Measurements from ENCODE around the gene PERCC1. TPM values are rescaled to one million over a fixed set of nuclear protein-coding genes. Genes with fewer than 3 reads are reported as not detected.

PERCC1 gene
- total and polyA plus RNA-seq, 9 of the 15 experiments (the other 6 are each of a cell fraction or from before 2014, with no cell fraction given) = not detected

DNA sequence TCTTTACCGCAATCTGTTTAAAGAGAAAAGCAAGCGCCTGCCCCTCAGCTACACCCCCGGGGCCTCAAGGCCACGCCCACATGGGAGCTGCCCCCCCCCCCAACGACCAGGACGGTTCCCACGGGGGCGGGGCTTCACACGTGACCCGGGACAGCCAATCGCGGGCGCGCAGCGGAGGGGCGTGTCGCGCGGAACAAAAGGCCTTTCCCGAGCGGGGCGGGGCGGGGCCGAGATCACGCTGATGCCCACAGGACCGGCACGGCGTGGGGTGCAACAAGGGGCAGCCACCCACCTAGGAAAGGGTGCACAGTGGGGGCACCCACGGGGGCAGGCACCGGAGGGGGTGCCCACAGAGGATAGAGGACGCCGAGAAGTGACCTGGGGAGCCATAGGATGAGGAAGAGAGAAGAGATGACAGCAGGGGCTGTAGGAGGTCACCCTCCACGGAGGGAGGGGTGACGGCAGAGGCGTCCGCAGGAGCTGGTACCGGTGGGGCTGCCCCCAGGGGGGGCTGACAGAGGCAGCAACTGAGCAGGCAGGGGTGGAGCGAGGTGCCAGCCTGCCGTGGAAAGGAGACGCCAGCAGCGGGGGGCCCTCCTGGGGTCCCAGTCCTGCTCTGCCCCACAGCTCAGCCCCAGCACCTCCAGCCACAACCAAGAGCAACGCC lies 22.6 kb upstream of the PERCC1 start (continued):
- TF ChIP-seq, protein P1, sequence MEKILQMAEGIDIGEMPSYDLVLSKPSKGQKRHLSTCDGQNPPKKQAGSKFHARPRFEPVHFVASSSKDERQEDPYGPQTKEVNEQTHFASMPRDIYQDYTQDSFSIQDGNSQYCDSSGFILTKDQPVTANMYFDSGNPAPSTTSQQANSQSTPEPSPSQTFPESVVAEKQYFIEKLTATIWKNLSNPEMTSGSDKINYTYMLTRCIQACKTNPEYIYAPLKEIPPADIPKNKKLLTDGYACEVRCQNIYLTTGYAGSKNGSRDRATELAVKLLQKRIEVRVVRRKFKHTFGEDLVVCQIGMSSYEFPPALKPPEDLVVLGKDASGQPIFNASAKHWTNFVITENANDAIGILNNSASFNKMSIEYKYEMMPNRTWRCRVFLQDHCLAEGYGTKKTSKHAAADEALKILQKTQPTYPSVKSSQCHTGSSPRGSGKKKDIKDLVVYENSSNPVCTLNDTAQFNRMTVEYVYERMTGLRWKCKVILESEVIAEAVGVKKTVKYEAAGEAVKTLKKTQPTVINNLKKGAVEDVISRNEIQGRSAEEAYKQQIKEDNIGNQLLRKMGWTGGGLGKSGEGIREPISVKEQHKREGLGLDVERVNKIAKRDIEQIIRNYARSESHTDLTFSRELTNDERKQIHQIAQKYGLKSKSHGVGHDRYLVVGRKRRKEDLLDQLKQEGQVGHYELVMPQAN (IDR thresholded peaks at IDR 0.05; ENCODE audit: borderline replicate concordance) = peak; percentile 68; the same call in 1 of the 2 replicates
- TF ChIP-seq CXXC5 (CRISPR knock-in tag; IDR thresholded peaks at IDR 0.05) = peak; percentile 56
- peak; percentile 55 for TF ChIP-seq ATF7 (IDR thresholded peaks at IDR 0.05)
- TF ChIP-seq ATF1 (CRISPR knock-in tag; IDR thresholded peaks at IDR 0.05) = no peak
- TF ChIP-seq ATF1 (tag; IDR thresholded peaks at IDR 0.05) = peak; percentile 59
- TF ChIP-seq RBM25 (IDR thresholded peaks at IDR 0.05; ENCODE audit: low read depth, low read length, severe bottlenecking) = peak; percentile 96
- 0 out of 2 replicates have a peak, but pooled peaks have one; percentile 49 for TF ChIP-seq MTA3 (IDR thresholded peaks at IDR 0.05; ENCODE audit: borderline replicate concordance)
- TF ChIP-seq TEAD2 (tag; IDR thresholded peaks at IDR 0.05) = no peak
- TF ChIP-seq CREB1 (IDR thresholded peaks at IDR 0.05) = no peak
- TF ChIP-seq CREB1 (CRISPR knock-in tag; IDR thresholded peaks at IDR 0.05) = peak; percentile 64
- TF ChIP-seq RFX7 (CRISPR knock-in tag; IDR thresholded peaks at IDR 0.05) = no peak
- TF ChIP-seq MBD2 (IDR thresholded peaks at IDR 0.05; ENCODE audit: borderline replicate concordance, low read depth) = peak; percentile 42; the same call in 1 of the 2 replicates
- peak; percentile 41; the same call in 1 of the 2 replicates for TF ChIP-seq CHD2 (IDR thresholded peaks at IDR 0.05; ENCODE audit: low read depth, low read length)
- peak; percentile 28; the same call in 1 of the 2 replicates for TF ChIP-seq ESRRA (IDR thresholded peaks at IDR 0.05; ENCODE audit: borderline replicate concordance, low read depth)
- TF ChIP-seq CREM (IDR thresholded peaks at IDR 0.05; ENCODE audit: low read depth) = peak; percentile 53; the same call in 1 of the 2 replicates
- peak; percentile 67 for TF ChIP-seq FOS (IDR thresholded peaks at IDR 0.05; ENCODE audit: extremely low read depth, insufficient read length)
- TF ChIP-seq, protein P2, sequence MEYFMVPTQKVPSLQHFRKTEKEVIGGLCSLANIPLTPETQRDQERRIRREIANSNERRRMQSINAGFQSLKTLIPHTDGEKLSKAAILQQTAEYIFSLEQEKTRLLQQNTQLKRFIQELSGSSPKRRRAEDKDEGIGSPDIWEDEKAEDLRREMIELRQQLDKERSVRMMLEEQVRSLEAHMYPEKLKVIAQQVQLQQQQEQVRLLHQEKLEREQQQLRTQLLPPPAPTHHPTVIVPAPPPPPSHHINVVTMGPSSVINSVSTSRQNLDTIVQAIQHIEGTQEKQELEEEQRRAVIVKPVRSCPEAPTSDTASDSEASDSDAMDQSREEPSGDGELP (CRISPR knock-in tag; IDR thresholded peaks at IDR 0.05; ENCODE audit: borderline replicate concordance) = no peak; the same call in 1 of the 2 replicates
- TF ChIP-seq, protein P3, sequence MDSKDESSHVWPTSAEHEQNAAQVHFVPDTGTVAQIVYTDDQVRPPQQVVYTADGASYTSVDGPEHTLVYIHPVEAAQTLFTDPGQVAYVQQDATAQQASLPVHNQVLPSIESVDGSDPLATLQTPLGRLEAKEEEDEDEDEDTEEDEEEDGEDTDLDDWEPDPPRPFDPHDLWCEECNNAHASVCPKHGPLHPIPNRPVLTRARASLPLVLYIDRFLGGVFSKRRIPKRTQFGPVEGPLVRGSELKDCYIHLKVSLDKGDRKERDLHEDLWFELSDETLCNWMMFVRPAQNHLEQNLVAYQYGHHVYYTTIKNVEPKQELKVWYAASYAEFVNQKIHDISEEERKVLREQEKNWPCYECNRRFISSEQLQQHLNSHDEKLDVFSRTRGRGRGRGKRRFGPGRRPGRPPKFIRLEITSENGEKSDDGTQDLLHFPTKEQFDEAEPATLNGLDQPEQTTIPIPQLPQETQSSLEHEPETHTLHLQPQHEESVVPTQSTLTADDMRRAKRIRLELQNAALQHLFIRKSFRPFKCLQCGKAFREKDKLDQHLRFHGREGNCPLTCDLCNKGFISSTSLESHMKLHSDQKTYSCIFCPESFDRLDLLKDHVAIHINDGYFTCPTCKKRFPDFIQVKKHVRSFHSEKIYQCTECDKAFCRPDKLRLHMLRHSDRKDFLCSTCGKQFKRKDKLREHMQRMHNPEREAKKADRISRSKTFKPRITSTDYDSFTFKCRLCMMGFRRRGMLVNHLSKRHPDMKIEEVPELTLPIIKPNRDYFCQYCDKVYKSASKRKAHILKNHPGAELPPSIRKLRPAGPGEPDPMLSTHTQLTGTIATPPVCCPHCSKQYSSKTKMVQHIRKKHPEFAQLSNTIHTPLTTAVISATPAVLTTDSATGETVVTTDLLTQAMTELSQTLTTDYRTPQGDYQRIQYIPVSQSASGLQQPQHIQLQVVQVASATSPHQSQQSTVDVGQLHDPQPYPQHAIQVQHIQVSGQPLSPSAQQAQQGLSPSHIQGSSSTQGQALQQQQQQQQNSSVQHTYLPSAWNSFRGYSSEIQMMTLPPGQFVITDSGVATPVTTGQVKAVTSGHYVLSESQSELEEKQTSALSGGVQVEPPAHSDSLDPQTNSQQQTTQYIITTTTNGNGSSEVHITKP (IDR thresholded peaks at IDR 0.05; ENCODE audit: partially characterized antibody) = no peak
- TF ChIP-seq SAFB (IDR thresholded peaks at IDR 0.05; ENCODE audit: borderline replicate concordance, low read depth, low read length) = peak; percentile 75; the same call in 1 of the 2 replicates
- peak; percentile 58 for TF ChIP-seq POLR2G (IDR thresholded peaks at IDR 0.05; ENCODE audit: low read depth, low read length)
- TF ChIP-seq FIP1L1 (IDR thresholded peaks at IDR 0.05; ENCODE audit: low read depth, low read length, poor library complexity, severe bottlenecking) = no peak
- no peak for TF ChIP-seq NCOA2 (IDR thresholded peaks at IDR 0.05; ENCODE audit: partially characterized antibody in 2 of 2)

Data from K562 (cell line).